ENCODE measurements around the gene SULF2. TPM values are rescaled to one million over a fixed set of nuclear protein-coding genes. Genes with fewer than 3 reads are reported as not detected.
A peak's percentile ranks its signal among the peaks of the same experiment; 100 is the strongest.

The SULF2 gene
- total and polyA plus RNA-seq, 9 of the 15 experiments (the other 6 are each of a cell fraction or from before 2014, with no cell fraction given) = 0.33 TPM; not detected in 8

DNA sequence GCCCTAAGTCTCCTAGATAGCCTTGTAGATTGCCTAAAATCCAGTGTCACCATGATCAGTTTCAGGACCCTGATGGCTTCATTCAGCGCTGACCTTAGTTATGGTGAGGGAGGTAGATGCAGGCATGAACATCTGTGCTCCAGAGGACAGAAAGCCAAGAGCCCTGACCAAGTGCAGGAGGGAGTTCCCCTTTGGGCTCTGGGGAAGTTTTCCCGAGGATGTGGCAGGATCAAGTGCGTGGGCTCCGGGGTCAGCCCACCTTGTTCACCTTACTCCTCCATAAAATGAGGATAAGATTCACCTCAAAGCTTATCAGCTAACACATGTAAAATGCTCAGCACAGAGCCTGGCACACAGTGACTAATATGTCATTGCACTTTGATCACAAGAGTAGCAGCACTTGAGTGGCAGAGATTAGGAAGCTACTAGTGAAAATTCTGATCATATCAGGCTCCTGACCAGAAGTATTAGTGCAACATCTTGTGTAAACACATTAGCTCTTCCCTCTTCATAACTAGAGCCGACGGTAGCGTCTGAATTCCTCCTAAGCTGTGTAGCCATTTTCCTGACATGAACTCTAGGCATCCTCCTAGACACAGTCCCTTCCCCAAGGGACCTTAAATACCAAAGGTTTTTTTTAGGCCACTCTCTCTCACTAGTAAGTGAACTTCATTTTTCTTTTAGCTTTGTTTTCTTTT lies 125.2 kb downstream of the SULF2 start (continued):
- no peak for TF ChIP-seq HMG20B (CRISPR knock-in tag; IDR thresholded peaks at IDR 0.05)
- TF ChIP-seq LCOR (CRISPR knock-in tag; IDR thresholded peaks at IDR 0.05) = no peak
- no peak for TF ChIP-seq NFIX (CRISPR knock-in tag; IDR thresholded peaks at IDR 0.05; ENCODE audit: low read depth)
- TF ChIP-seq CEBPB (tag; IDR thresholded peaks at IDR 0.05) = no peak
- TF ChIP-seq, protein P1, sequence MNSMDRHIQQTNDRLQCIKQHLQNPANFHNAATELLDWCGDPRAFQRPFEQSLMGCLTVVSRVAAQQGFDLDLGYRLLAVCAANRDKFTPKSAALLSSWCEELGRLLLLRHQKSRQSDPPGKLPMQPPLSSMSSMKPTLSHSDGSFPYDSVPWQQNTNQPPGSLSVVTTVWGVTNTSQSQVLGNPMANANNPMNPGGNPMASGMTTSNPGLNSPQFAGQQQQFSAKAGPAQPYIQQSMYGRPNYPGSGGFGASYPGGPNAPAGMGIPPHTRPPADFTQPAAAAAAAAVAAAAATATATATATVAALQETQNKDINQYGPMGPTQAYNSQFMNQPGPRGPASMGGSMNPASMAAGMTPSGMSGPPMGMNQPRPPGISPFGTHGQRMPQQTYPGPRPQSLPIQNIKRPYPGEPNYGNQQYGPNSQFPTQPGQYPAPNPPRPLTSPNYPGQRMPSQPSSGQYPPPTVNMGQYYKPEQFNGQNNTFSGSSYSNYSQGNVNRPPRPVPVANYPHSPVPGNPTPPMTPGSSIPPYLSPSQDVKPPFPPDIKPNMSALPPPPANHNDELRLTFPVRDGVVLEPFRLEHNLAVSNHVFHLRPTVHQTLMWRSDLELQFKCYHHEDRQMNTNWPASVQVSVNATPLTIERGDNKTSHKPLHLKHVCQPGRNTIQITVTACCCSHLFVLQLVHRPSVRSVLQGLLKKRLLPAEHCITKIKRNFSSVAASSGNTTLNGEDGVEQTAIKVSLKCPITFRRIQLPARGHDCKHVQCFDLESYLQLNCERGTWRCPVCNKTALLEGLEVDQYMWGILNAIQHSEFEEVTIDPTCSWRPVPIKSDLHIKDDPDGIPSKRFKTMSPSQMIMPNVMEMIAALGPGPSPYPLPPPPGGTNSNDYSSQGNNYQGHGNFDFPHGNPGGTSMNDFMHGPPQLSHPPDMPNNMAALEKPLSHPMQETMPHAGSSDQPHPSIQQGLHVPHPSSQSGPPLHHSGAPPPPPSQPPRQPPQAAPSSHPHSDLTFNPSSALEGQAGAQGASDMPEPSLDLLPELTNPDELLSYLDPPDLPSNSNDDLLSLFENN (IDR thresholded peaks at IDR 0.05; ENCODE audit: low read depth in 2 of 2, low read length in 2 of 2) = no peak
- no peak for TF ChIP-seq PYGO2 (tag; IDR thresholded peaks at IDR 0.05)
- TF ChIP-seq PHB (CRISPR knock-in tag; IDR thresholded peaks at IDR 0.05) = no peak
- TF ChIP-seq, protein P2, sequence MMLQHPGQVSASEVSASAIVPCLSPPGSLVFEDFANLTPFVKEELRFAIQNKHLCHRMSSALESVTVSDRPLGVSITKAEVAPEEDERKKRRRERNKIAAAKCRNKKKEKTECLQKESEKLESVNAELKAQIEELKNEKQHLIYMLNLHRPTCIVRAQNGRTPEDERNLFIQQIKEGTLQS (IDR thresholded peaks at IDR 0.05) = no peak
- TF ChIP-seq, protein P2 (CRISPR knock-in tag; conservative IDR thresholded peaks at IDR 0.05) = no peak
- TF ChIP-seq, protein P3, sequence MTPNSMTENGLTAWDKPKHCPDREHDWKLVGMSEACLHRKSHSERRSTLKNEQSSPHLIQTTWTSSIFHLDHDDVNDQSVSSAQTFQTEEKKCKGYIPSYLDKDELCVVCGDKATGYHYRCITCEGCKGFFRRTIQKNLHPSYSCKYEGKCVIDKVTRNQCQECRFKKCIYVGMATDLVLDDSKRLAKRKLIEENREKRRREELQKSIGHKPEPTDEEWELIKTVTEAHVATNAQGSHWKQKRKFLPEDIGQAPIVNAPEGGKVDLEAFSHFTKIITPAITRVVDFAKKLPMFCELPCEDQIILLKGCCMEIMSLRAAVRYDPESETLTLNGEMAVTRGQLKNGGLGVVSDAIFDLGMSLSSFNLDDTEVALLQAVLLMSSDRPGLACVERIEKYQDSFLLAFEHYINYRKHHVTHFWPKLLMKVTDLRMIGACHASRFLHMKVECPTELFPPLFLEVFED (CRISPR knock-in tag; conservative IDR thresholded peaks at IDR 0.05) = no peak
- no peak for TF ChIP-seq ETV1 (tag; conservative IDR thresholded peaks at IDR 0.05; ENCODE audit: low read depth)
- TF ChIP-seq NRF1 (conservative IDR thresholded peaks at IDR 0.05 in 1 of 2, IDR thresholded peaks at IDR 0.05 in 1 of 2) = no peak
- TF ChIP-seq HDAC1 (IDR thresholded peaks at IDR 0.05) = no peak
- TF ChIP-seq NBN (IDR thresholded peaks at IDR 0.05; ENCODE audit: low read depth) = no peak
- TF ChIP-seq C11orf30 (IDR thresholded peaks at IDR 0.05; ENCODE audit: low read depth) = no peak
- no peak for TF ChIP-seq IRF2 (CRISPR knock-in tag; IDR thresholded peaks at IDR 0.05)
- no peak for TF ChIP-seq MEIS2 (IDR thresholded peaks at IDR 0.05; ENCODE audit: partially characterized antibody)
- no peak for TF ChIP-seq CREB5 (CRISPR knock-in tag; IDR thresholded peaks at IDR 0.05)
- TF ChIP-seq KDM2B (CRISPR knock-in tag; IDR thresholded peaks at IDR 0.05) = no peak
- TF ChIP-seq CREB3L1 (IDR thresholded peaks at IDR 0.05; ENCODE audit: borderline replicate concordance, low read depth) = no peak
- TF ChIP-seq CBFA2T2 (conservative IDR thresholded peaks at IDR 0.05) = peak; percentile 9; the same call in 1 of the 2 replicates
